Measurements from ENCODE around the gene ENHO.

Gene ENHO

DNA sequence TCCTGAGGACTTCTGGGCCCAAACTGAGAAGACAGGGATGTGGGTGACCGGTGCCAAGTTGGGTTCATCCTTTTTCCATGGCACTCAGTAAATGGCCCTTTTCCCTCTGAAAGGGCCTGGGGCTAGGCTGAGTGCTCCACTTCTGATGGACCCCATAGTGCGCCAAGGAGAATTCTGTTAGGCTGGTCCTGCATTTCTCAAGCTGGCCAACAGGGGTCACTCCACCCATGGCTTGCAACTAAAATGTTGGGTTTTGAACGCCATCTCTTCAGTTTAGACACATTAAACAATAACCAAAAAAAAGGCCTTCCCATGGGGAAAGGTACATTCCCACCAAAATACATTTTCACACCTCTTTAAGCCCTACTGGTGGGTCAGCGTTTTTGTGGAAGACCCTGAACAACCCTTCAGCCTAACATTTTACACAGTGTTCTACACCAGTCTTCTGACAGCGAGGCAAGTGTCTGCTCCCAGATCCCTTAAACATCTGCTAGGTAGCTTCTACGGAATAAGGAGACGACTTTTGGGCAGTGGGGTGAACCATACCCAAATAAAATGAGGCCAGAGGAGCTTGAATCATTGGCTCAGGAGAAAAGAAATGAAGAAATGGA lies 39.5 kb upstream of the ENHO start:
- Histone ChIP-seq H3K4me1 (ENCODE audit: control insufficient read depth in 1 of 2, insufficient read depth in 2 of 2, low read length in 2 of 2) (no peaks in the 10 kb centered on the region), H4K12ac (ENCODE audit: low read depth, low read length) (no peak overlapping the region), H2BK5ac (ENCODE audit: low read depth, low read length, poor library complexity) (no peak overlapping the region), H3K18ac (ENCODE audit: low read length) (no peak overlapping the region), H4K8ac (ENCODE audit: low read depth, low read length) (no peak overlapping the region), H3K79me2 (ENCODE audit: control insufficient read depth, insufficient read depth, low read length, poor library complexity) (no peaks in the 10 kb centered on the region), H3K27ac (ENCODE audit: low read depth, low read length) (no peak overlapping the region), H3K14ac (ENCODE audit: low read length) (no peak overlapping the region), H2BK120ac (ENCODE audit: insufficient read depth, low read length, poor library complexity) (no peak overlapping the region), H3K79me1 (ENCODE audit: low read length) (no peaks in the 10 kb centered on the region), H3K36me3 (ENCODE audit: control insufficient read depth in 1 of 2, insufficient read depth in 2 of 2, low read length in 2 of 2) (no peaks in the 10 kb centered on the region), H3K4ac (ENCODE audit: low read depth, low read length) (no peak overlapping the region), H3K9me3 (ENCODE audit: insufficient read depth, low read depth, low read length) (no peaks in the 10 kb centered on the region), H3K9ac (ENCODE audit: low read length) (no peak overlapping the region), H3K4me3 (ENCODE audit: low read depth, low read length) (no peak overlapping the region), H2BK12ac (ENCODE audit: low read length) (no peak overlapping the region), H3K4me2 (ENCODE audit: low read length) (no peak overlapping the region), H2AFZ (ENCODE audit: insufficient read depth, low read length, poor library complexity) (no peak overlapping the region), H3K27me3 (ENCODE audit: insufficient read depth, low read length) (no peaks in the 10 kb centered on the region), H4K91ac (ENCODE audit: low read depth, low read length) (no peak overlapping the region), H2AK5ac (ENCODE audit: low read length) (no peak overlapping the region), H3K23ac (ENCODE audit: low read length) (no peak overlapping the region)
- WGBS (ENCODE audit: extremely low coverage, insufficient coverage, insufficient read length) = no CpG with 5 or more reads among the region's 7 CpGs
- DNase-seq = no peak

DNA sequence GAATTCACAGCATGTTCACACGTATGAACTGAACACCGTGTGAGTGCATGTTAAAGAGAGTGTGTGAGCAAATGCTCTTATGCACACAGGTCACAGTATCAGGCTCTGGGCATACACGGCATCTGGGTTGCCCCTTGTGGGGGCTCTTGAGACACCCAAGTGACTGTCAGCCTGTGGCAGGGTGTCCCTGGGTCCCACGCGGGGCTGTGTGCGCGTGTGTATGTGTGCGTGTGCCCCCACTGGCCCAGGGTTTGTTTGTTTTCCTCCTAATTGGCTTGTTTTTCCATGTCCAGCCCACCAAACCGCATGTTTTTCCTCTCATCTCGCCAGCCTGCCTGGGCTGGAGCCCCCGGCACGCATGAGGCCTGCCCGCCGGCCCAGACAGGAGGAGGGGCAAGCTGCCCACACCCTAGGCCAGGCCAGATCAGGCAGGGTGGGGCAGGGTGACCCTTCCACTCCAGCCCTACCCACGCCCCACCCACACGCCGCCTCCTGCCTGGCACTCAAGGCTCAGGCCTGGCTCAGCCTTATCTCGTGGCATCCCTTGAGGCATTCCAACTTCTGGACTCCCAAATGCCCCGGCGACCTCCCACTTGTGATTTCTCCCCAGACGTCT lies 37.9 kb upstream of the ENHO start:
- H3K18ac ChIP-seq (ENCODE audit: low read length) = no peak overlapping the region

DNA sequence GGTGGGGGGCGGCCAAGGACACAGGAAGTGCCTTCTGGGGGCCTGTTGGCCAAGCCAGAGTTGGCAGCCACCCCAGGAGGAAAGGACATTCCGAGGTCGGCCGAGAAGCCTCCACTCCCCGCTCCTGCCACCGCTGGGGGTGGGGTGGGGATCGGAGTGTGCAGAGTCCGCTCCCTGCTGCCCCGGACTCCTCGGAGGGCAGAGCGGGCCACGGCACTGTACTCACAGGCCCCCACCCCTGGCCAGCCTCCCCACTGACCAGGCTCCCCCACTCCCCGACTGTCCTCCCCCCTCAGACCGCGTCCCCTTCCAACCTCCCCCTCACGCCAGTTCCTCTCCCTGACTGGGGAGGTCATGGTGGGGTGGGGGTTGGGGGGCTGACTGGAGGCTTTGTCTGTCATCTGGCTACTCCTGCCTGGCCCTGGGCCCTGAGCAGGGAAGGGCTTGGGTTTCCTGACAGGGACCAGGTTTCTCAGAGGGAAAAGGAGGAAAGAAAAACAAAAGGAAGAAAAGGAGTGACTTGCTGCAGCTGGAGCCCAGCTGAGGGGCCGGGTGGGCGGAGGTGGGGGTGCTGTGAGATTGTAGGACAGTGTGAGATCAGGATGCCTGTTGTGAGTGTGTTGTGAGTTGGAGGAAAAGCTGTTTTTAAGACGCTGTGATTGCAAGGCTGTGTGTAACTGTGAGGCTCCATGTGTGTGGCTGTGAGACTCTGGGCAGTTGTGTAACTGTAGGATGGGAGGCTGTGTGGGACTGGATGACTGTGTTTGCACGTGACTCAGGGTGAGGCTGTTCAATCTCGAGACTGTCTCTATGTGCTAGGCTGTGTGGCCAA lies 37.0 kb upstream of the ENHO start:
- Histone ChIP-seq H2BK12ac (ENCODE audit: low read length) (no peak overlapping the region), H4K12ac (ENCODE audit: low read depth, low read length) (no peak overlapping the region), H3K23ac (ENCODE audit: low read length) (no peak overlapping the region), H3K27me3 (ENCODE audit: insufficient read depth, low read length) (no peaks in the 10 kb centered on the region), H2AFZ (ENCODE audit: insufficient read depth, low read length, poor library complexity) (no peak overlapping the region), H3K79me2 (ENCODE audit: control insufficient read depth, insufficient read depth, low read length, poor library complexity) (no peaks in the 10 kb centered on the region), H2BK120ac (ENCODE audit: insufficient read depth, low read length, poor library complexity) (no peak overlapping the region), H2BK5ac (ENCODE audit: low read depth, low read length, poor library complexity) (no peak overlapping the region), H3K18ac (ENCODE audit: low read length) (no peak overlapping the region), H3K4me2 (ENCODE audit: low read length) (no peak overlapping the region), H4K8ac (ENCODE audit: low read depth, low read length) (no peak overlapping the region), H3K36me3 (ENCODE audit: control insufficient read depth in 1 of 2, insufficient read depth in 2 of 2, low read length in 2 of 2) (no peaks in the 10 kb centered on the region), H3K4me3 (ENCODE audit: low read depth, low read length) (no peak overlapping the region), H3K9me3 (ENCODE audit: insufficient read depth, low read depth, low read length) (peaks cover 2% of the 10 kb centered on the region), H3K4me1 (ENCODE audit: control insufficient read depth in 1 of 2, insufficient read depth in 2 of 2, low read length in 2 of 2) (peaks cover 0 to under 1% of the 10 kb centered on the region in 2 experiments), H3K79me1 (ENCODE audit: low read length) (no peaks in the 10 kb centered on the region), H3K27ac (ENCODE audit: low read depth, low read length) (no peak overlapping the region), H2AK5ac (ENCODE audit: low read length) (no peak overlapping the region), H3K9ac (ENCODE audit: low read length) (no peak overlapping the region), H3K14ac (ENCODE audit: low read length) (no peak overlapping the region), H3K4ac (ENCODE audit: low read depth, low read length) (no peak overlapping the region), H4K91ac (ENCODE audit: low read depth, low read length) (no peak overlapping the region)
- DNase-seq = no peak
- WGBS (ENCODE audit: extremely low coverage, insufficient coverage, insufficient read length) = no CpG with 5 or more reads among the region's 21 CpGs

More for the DNA sequence above, 37.9 kb upstream of the ENHO start:
- no peak overlapping the region for H2BK5ac ChIP-seq (ENCODE audit: low read depth, low read length, poor library complexity)
- H2BK12ac ChIP-seq (ENCODE audit: low read length) = no peak overlapping the region
- H3K27me3 ChIP-seq (ENCODE audit: insufficient read depth, low read length) = no peaks in the 10 kb centered on the region
- H4K12ac ChIP-seq (ENCODE audit: low read depth, low read length) = no peak overlapping the region
- H3K14ac ChIP-seq (ENCODE audit: low read length) = no peak overlapping the region
- H4K91ac ChIP-seq (ENCODE audit: low read depth, low read length) = no peak overlapping the region
- no peaks in the 10 kb centered on the region for H3K4me1 ChIP-seq (ENCODE audit: control insufficient read depth in 1 of 2, insufficient read depth in 2 of 2, low read length in 2 of 2)
- H3K27ac ChIP-seq (ENCODE audit: low read depth, low read length) = no peak overlapping the region
- no peaks in the 10 kb centered on the region for H3K79me1 ChIP-seq (ENCODE audit: low read length)
- no peak overlapping the region for H2AK5ac ChIP-seq (ENCODE audit: low read length)
- no peaks in the 10 kb centered on the region for H3K9me3 ChIP-seq (ENCODE audit: insufficient read depth, low read depth, low read length)
- H3K4me2 ChIP-seq (ENCODE audit: low read length) = no peak overlapping the region
- H2AFZ ChIP-seq (ENCODE audit: insufficient read depth, low read length, poor library complexity) = no peak overlapping the region
- H2BK120ac ChIP-seq (ENCODE audit: insufficient read depth, low read length, poor library complexity) = no peak overlapping the region
- no peak overlapping the region for H3K23ac ChIP-seq (ENCODE audit: low read length)
- H4K8ac ChIP-seq (ENCODE audit: low read depth, low read length) = no peak overlapping the region
- no CpG with 5 or more reads among the region's 21 CpGs for WGBS (ENCODE audit: extremely low coverage, insufficient coverage, insufficient read length)
- no peaks in the 10 kb centered on the region for H3K36me3 ChIP-seq (ENCODE audit: control insufficient read depth in 1 of 2, insufficient read depth in 2 of 2, low read length in 2 of 2)
- no peaks in the 10 kb centered on the region for H3K79me2 ChIP-seq (ENCODE audit: control insufficient read depth, insufficient read depth, low read length, poor library complexity)
- H3K9ac ChIP-seq (ENCODE audit: low read length) = no peak overlapping the region
- no peak for DNase-seq
- no peak overlapping the region for H3K4me3 ChIP-seq (ENCODE audit: low read depth, low read length)
- H3K4ac ChIP-seq (ENCODE audit: low read depth, low read length) = no peak overlapping the region

DNA sequence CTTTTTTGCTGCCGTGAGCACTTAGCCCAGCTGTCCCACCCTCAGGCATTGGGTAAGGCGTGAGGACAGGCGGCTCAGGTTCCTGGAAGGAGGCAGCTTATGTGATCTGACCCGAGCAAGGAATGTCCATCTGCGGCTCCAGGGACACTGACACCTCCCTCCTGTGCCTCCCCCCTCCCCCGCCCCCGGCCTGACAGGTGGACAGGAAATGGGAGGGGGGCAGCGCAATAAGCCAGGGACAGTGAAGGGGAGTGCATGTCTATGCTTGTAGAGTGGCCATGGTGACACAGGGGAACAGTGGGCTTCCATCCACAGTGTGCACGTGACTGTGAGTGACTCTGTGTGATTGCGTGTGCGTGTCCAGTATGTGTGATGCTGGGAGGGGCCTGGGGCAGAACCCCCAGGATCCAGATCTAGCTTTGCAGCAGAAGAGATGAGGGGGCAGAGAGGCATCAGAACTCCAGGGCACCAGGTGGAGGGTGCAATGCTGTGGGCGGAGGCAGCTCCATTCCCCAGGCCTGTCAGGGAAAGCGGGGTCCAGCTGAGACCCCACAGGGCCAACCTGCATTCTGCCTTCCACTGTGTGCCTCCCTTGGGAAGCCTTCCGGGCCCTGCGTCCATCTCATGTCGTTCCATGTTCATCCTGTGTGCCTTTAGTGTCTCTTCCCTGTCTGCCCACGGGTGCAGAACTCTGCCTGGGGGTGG lies 36.3 kb upstream of the ENHO start:
- H2AK5ac ChIP-seq (ENCODE audit: low read length) = no peak overlapping the region

More for the DNA sequence above, 36.3 kb upstream of the ENHO start:
- Histone ChIP-seq H3K9me3 (ENCODE audit: insufficient read depth, low read depth, low read length) (peaks cover 4% of the 10 kb centered on the region), H2BK120ac (ENCODE audit: insufficient read depth, low read length, poor library complexity) (no peak overlapping the region), H2BK5ac (ENCODE audit: low read depth, low read length, poor library complexity) (no peak overlapping the region), H3K18ac (ENCODE audit: low read length) (no peak overlapping the region), H3K9ac (ENCODE audit: low read length) (no peak overlapping the region), H2BK12ac (ENCODE audit: low read length) (no peak overlapping the region), H3K14ac (ENCODE audit: low read length) (no peak overlapping the region), H3K4ac (ENCODE audit: low read depth, low read length) (no peak overlapping the region), H3K4me2 (ENCODE audit: low read length) (no peak overlapping the region), H4K12ac (ENCODE audit: low read depth, low read length) (no peak overlapping the region), H4K8ac (ENCODE audit: low read depth, low read length) (no peak overlapping the region), H3K4me1 (ENCODE audit: control insufficient read depth in 1 of 2, insufficient read depth in 2 of 2, low read length in 2 of 2) (peaks cover 0 to 4% of the 10 kb centered on the region in 2 experiments), H3K36me3 (ENCODE audit: control insufficient read depth in 1 of 2, insufficient read depth in 2 of 2, low read length in 2 of 2) (no peaks in the 10 kb centered on the region), H3K79me2 (ENCODE audit: control insufficient read depth, insufficient read depth, low read length, poor library complexity) (no peaks in the 10 kb centered on the region), H3K23ac (ENCODE audit: low read length) (no peak overlapping the region), H3K27me3 (ENCODE audit: insufficient read depth, low read length) (no peaks in the 10 kb centered on the region), H3K27ac (ENCODE audit: low read depth, low read length) (no peak overlapping the region), H3K4me3 (ENCODE audit: low read depth, low read length) (no peak overlapping the region), H4K91ac (ENCODE audit: low read depth, low read length) (no peak overlapping the region), H2AFZ (ENCODE audit: insufficient read depth, low read length, poor library complexity) (no peak overlapping the region), H3K79me1 (ENCODE audit: low read length) (no peaks in the 10 kb centered on the region)
- no peak for DNase-seq
- no CpG with 5 or more reads among the region's 17 CpGs for WGBS (ENCODE audit: extremely low coverage, insufficient coverage, insufficient read length)
